ENCODE data around the gene DDX27. TPM values are rescaled to one million over a fixed set of nuclear protein-coding genes. Genes with fewer than 3 reads are reported as not detected.
"Not testable (repeated sequence)": the region's sequence is repeated elsewhere in the genome, so short reads cannot be mapped to it uniquely, and the experiment has no call there.

Gene DDX27, protein sequence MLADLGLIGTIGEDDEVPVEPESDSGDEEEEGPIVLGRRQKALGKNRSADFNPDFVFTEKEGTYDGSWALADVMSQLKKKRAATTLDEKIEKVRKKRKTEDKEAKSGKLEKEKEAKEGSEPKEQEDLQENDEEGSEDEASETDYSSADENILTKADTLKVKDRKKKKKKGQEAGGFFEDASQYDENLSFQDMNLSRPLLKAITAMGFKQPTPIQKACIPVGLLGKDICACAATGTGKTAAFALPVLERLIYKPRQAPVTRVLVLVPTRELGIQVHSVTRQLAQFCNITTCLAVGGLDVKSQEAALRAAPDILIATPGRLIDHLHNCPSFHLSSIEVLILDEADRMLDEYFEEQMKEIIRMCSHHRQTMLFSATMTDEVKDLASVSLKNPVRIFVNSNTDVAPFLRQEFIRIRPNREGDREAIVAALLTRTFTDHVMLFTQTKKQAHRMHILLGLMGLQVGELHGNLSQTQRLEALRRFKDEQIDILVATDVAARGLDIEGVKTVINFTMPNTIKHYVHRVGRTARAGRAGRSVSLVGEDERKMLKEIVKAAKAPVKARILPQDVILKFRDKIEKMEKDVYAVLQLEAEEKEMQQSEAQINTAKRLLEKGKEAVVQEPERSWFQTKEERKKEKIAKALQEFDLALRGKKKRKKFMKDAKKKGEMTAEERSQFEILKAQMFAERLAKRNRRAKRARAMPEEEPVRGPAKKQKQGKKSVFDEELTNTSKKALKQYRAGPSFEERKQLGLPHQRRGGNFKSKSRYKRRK
- 10 to 100 TPM; 44.9 to 47.3 (median 46.1) TPM for polyA plus RNA-seq (ENCODE audit: insufficient read length in 4 of 4)

DNA sequence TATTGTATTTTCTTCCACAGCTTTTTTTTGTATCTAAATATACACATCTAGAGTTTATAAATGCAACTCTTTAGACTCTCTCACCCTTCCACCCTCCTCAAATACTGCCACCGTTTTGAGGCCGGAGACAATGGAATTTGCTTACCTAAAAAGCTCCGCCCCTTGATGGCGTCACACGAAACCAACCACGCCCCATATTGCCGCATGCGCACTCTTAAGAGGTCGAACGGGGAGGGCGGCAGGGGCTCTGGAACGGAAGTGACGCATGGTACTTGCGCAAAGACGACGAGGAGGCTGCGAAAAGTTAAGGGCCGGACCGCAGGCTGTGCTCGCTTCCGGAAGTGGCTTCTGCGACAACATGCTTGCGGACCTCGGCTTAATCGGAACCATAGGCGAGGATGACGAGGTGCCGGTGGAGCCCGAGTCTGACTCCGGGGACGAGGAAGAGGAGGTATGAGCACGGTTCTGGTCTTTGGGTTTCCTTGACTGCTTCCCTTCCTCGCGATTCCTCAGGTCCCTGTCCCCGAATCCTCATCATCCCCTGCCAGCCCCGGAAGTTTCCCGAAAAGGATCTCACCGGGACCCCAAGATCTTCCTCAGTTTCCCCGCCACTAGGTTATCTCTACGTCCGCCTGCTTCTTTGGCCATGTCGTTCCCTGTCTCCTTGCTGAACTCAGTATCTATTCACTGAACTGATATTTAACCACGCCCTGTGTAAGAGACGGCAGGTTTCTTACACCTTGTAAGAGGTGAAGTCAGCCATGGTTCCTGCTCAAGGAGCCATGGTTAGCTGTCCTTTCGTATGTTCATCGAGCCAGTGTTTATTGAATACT is at the start of gene DDX27:
Gene DDX27 (plus strand): TSS at position 326 of the 833 bp plus-strand sequence. CDS start 33 bp downstream, at position 359.
- peak; percentile 99 to 100 (median 100) for DNase-seq (ENCODE audit: low read depth in 4 of 4, low spot score in 3 of 4)

DNA sequence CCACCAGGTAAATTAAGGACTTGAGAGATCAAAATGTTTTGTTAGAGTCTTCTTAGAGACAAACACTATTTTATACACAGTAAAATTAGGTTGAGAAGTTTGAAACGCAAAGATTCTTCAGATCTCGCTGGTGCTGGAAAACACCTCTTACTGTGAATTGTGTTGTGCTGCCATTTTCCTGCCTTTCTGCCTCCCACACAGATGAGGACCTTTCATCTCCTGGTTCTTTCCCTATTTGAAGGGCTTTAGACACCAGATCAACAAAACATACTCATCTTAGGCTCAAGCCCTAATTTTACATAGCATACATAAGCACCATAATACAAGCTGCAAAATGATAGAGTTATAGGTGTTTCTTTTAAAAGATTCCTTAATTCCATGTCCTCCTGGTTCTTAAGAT is 49.7 kb upstream of the DDX27 start:
- DNase-seq (ENCODE audit: low read depth in 4 of 4, low spot score in 3 of 4) = no peak

DNA sequence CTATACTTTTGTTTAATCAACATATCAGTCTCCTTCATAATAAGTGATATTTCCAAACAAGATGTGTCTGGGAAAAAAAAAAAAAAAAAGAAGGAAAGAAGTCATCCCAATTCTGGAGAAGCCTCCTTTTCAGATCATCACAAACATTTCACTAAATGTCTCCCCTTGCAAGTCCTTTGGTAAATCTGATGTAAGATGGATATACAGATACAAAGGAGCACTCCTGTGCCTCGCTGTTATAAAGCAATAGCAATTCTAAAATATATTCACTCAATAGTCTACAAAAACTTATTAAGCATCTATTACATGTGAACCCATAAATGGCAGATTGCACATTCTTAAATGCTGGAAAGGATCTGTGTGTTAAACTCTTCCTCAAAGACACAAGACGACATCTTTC is 48.5 kb upstream of the DDX27 start:
- DNase-seq (ENCODE audit: low read depth in 4 of 4, low spot score in 3 of 4) = no peak

DNA sequence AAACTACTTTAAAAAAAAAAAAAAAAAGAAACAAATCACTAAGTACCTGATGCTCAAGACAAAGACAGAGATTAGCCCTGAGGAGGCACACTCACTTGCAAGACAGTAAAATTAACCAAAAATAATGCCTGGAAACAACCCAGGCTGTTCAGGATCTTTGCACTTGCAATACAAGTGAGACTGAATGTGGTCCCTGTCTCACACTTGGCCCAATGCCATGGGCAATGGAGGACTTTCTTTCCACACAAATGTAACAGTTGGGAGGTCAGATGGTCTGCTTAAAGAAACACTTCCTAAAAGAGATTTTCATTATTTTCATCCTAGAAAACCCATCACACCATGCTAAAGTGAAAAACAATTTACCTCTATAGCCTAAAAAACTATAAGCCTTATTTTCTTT is 47.3 kb upstream of the DDX27 start:
- no peak for DNase-seq (ENCODE audit: low read depth in 4 of 4, low spot score in 3 of 4)

DNA sequence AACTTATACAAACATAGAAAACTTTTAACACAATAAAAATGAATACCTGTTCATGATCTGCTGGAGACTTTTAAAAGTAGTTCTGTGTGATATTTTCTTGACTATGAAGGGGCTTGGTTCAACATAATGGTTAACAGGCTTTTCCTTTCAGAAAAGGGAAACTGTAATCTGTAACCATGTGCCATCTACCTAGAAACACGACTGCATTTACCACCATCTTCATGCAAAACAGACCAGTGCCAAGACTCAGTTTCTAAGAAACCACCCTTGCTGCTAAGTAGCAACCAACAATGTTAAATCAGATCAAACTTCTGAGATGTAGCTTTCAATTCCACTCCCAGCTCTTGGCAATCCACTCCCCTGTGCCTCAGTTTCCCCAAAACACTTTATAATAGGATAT is 46.8 kb upstream of the DDX27 start:
- DNase-seq (ENCODE audit: low read depth in 4 of 4, low spot score in 3 of 4) = no peak

DNA sequence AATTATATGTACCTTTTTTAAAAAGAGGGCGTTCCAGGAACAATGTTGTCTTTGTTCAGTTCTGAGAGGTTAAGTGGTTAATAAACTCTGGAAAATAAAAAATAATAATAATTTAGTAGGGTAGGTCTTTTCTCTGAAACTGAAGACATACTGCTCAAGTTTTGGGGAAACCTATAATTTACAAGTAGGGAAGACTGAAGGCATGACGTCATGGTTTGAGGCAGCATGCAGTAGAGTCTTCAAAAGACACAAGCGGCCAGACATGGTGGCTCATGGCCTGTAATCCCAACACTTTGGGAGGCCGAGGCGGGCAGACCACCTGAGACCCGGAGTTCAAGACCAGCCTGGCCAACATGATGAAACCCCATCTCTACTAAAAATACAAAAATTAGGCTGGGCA is 45.0 kb upstream of the DDX27 start:
- no peak for DNase-seq (ENCODE audit: low read depth in 4 of 4, low spot score in 3 of 4)

DNA sequence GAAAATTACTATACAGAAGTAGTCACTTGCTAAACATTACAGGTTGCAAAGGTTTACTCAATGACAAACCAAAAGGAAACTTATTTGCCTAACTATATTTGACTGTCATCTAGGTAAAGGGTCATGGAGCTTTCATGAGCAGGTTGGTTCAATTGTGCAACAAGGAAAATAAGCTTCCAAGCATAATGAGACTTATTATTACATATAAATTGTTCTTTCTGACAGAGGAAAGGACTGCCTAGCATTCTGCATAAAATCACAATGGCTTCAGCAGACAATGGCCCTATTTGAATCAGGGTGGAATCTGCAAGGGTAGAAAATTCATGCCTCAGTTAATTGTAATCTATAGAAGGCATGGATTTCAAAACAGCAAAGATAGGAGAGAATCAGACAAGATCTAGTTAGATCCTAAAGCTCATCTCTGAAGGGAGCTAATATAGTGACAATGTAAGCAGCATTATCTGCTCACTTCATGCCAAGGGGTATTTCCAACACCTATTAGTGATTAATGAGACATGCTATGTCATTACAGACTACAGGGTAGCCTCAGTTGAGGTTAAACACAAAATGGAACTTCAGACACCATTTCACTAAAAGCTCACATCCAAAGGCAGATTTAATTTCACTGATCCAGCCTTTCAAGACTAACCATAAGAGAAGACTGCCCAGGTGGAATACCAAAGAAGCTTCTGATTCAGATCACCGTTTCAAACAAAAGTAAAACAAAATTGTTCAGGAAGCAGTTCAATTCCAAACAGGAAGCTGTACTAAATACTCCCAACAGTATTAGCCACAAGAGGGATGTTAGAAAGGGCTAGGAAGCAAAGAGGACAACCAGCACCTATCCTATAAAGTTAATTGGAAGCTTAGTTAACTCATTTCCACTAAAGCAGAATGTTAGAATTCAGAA is 39.6 kb upstream of the DDX27 start:
- DNase-seq (ENCODE audit: low read depth in 4 of 4, low spot score in 3 of 4) = no peak

DNA sequence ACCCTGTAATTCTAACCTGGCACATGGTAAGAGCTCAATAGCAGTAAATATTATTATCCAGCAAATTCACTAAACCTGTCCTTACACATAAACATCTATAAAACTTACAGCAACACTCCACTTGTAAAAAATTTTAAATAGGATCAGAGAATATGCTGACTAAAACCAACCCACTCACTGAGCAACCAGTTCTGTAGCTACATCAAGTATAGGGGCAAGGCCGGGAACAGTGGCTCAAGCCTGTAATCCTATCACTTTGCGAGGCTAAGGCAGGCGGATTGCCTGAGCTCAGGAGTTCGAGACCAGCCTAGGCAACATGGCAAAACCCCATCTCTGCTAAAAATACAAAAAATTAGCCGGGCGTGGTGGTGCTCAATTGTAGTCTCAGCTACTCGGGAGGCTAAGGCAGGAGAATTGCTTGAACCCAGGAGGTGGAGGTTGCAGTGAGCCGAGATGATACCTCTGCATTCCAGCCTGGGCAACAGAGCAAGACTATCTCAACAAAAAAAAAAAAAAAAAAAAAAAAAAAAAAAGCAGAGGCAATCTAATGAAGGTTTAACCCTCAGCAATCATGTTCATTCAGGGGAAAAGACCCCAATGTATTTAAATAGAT is 37.8 kb upstream of the DDX27 start:
- DNase-seq (ENCODE audit: low read depth in 4 of 4, low spot score in 3 of 4) = no peak

DNA sequence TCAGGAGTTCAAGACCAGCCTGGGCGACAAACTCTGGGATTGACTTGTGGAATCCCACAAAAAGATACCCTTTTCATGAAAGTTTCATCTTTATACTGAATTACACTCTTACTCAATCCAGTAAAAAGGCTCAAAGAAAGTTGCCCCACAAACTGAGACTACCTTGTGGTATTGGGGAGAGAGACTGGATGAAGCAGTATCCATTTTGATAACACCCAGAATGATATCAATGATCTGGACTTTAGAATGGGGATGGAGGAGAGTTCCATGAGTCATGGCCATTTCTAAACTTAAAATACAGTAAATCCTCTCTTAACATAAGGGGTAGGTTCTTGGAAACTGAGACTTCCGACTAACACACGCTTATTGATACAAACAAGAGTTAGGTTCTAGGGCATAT is 35.8 kb upstream of the DDX27 start:
- DNase-seq (ENCODE audit: low read depth in 4 of 4, low spot score in 3 of 4) = no peak

DNA sequence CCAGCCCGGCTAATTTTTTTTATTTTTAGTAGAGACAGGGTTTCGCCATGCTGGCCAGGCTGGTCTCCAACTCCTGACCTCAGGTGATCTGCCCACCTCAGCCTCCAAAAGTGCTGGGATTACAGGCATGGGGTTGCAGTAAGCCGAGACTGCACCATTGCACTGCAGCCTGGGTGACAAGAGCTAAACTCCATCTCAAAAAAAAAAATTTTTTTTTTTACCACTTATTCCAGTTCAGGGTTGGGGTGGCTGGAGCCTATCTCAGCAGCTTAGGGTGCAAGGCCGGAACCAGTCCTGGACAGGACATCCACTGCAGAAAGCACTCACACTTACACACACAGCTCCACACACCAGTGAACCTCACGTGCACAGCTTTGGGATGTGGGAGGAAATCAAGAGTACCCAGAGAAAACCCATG is 35.1 kb upstream of the DDX27 start:
- DNase-seq (ENCODE audit: low read depth in 4 of 4, low spot score in 3 of 4) = not testable (repeated sequence)

DNA sequence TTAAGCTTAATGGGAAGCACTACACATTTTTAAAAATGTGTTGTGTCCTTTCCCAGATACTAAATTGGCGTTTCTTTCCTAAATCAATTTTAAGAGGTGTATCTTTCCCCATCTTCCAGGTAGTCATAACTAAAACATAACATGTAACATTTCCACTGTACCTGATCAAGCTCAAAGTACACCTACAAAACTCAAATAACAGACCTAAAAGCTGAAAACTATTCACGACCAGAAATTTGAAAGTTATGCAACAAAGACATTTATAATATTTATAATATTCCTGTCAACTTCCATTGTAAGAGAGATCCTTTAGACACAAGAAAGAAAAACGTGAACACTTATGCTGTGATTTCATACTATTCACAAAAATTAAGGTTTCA is 34.5 kb upstream of the DDX27 start:
- no peak for DNase-seq (ENCODE audit: low read depth in 4 of 4, low spot score in 3 of 4)

DNA sequence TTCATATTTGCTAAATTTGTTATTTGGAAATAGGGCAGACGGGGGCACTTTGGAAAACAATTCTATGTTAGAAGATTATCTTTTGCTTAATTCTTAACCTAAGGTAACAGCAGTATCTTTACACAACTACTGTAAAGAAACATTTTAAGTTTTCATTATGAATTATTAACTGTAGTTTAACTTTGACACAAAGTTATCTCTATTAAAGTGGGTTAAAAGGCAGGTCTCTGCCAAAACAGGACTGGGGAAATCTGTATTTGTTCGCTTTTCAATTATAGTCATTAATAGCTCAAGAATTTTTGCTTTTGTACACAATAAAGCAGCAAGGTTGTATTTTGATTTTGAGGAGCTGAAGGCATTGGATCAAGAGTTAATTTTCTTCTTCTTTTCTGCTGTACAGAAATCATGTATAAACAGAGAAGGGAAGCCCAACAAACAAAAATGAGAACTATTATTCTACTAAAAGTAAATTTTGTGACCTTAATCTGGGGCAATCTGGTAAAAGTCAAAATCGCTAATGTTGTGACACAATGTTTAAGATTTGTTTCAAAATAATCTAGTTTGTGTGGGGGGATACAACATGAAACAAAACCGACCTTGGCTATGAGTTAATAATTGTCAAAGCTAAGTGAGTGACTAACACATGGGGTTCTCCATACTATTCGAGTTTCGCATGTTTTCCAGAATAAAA is 34.0 kb upstream of the DDX27 start:
- DNase-seq (ENCODE audit: low read depth in 4 of 4, low spot score in 3 of 4) = no peak

DNA sequence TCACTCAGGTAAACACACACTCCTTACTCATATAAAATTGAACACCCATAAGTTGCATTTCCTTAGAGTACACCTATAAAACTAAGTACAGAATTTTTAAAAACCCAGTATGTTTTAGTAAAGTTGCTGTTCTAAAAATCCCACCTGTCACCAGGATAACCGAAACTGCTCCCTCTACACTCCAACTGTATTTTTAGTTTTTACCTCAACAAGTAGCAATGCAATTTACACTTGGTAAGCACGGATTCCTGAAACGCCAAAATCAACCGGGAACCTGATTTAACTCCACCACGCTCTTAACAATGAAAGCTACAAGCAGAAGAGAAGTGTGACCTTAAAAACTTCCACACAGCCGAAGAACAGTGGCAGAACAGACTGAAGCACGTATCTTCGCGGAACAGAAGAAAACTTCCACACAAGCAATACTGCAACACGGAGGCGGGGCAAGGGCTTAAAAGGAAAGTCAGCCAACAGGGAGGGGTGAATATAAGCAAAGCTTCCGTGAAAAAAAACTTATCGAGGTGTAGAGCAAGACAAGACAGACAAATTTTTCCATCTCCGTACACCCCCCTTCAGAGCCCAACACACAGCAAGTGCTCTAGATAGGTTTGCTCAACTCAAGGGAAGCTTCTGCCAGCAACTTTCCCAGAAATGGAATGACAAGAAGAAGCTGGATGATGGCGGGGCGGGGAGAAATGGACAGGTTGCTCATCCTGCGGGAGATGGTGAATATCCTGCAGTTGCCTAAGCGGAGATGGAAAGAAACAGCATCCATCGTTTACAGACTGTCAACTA is 32.5 kb upstream of the DDX27 start:
- DNase-seq (ENCODE audit: low read depth in 4 of 4, low spot score in 3 of 4) = peak in 1 of 4 donors; percentile 28

DNA sequence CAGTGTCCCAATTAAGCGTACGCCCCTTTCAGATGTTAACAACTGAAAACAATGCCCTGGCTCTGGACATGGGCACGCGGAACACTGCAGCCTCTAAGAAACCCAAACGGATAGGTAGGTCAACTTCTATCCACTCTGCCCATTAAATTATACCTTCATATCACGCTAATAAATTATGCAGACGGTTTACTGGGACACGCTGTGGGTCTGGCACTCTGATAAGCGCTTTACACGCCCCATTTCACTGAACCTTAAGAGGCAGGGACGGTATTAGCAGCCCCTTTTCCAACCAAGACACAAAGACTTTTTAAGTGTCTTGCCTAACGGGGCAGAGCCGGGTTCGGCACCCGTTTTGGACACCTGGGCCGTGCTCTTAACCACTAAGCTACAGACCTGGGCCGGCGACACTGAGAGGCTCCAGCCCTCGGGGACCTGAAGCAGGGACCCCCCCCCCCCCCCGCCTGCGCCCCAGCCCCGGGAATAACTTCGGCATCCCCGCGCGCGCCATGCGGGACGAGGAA is 31.8 kb upstream of the DDX27 start:
- DNase-seq (ENCODE audit: low read depth in 4 of 4, low spot score in 3 of 4) = peak in 1 of 4 donors; percentile 21

DNA sequence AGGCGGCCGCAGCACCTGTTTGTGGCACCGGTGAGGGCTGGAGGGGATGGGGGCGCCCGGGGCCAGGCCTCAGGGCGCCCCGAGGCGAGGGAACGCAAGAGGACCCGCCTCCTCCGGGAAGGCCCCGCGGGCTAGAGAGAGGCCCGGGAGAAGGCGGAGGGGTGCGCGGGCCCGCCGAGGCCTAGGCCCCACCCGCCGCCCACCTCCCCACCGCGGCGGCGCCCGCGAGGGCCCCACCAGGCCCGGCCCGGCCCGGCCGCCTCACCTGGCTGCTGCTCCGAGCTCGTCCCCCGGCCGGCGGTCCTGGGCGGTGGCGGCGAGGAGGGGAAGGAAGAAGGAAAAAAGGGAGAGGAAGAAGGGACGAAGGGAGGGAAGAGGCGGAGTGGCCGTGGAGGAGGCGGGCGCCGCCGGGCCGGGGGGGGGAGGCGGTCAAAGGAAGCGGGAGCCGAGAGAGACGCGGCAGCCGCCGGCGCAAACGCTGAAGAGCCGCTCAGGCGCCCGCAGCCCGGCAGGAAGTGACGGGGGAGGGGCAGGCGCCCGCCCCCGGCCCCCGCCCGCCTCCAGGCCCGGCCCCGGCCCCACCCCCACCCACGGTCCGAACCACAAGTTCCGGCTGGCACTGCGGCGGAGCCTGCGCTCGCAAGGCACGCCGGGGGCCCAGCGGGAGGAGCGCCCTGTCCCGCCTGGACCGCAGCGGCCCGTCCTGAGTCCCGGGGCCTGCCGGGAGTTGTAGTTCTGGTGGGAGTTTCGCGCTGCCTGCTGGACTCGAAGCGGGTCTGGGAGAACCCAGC is 31.2 kb upstream of the DDX27 start, which contains the start of gene STAU1:
Gene STAU1 (minus strand): TSS at position 484 of the 791 bp plus-strand sequence. CDS start 22,133 bp downstream, outside the sequence.
- DNase-seq (ENCODE audit: low read depth in 4 of 4, low spot score in 3 of 4) = peak; percentile 87 to 93 (median 92)

DNA sequence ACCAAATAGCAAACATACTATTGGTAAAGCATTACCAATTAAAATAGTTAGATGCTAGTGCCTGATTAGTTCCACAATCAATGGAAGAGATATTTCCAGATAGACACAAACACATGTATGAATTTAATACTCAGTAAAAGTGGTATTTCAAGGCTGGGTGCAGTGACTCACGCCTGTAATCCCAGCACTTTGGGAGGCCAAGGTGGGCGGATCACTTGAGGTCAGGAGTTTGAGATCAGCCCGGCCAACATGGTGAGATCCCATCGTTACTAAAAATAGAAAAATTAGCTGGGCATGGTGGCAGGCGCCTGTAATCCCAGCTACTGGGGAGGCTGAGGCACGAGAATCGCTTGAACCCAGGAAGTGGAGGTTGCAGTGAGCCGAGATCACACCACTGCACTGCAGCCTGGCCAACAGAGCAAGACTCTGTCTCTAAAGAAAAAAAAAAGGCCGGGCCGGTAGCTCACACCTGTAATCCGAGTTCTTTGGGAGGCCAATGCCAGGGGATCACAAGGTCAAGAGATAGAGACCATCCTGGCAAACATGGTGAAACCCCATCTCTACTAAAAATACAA is 26.2 kb upstream of the DDX27 start:
- not testable (repeated sequence) for DNase-seq (ENCODE audit: low read depth in 4 of 4, low spot score in 3 of 4)

Data from right renal pelvis (tissue), 4 donors.